Forelimb muscle (tissue), 1 donor: ENCODE data around the gene B4GALT7. TPM values are rescaled to one million over a fixed set of nuclear protein-coding genes. Genes with fewer than 3 reads are reported as not detected.

Source experiments
- DNase-seq: peaks from one replicate; pipeline ENCODE4 v3.0.0-alpha.2; 2013; ENCODE audit warnings: low read depth
- polyA plus RNA-seq: library from polyadenylated mRNA; unstranded; fragments of 120-200 nt; gene quantifications from one replicate; pipeline ENCODE4 v1.2.1, GENCODE V29; 2013; ENCODE audit not compliant: insufficient read length

The B4GALT7 gene
- polyA plus RNA-seq, 1 donor = 17.8 TPM

DNA sequence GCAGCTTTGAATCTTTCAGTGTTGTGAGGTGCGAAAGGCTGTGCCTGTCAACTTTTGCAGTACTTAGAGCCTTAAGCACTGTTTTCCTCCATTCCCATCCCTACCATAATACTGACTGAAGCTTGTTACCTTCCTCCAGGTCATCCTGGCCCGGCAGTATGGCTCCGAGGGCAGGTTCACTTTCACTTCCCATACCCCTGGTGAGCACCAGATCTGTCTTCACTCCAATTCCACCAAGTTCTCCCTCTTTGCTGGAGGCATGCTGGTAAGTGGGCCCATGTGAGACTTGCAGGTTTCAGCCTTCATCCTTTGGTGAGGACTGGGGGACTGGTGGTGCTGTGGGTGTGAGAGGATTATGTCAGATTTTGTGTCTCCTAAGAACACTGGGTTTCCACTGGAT lies 6.4 kb upstream of the B4GALT7 start:
- no peak for DNase-seq

- DNase-seq = no peak
Measured at GRCh38 chr5:177594071-177594470, 5.9 kb upstream of the B4GALT7 start.

DNA sequence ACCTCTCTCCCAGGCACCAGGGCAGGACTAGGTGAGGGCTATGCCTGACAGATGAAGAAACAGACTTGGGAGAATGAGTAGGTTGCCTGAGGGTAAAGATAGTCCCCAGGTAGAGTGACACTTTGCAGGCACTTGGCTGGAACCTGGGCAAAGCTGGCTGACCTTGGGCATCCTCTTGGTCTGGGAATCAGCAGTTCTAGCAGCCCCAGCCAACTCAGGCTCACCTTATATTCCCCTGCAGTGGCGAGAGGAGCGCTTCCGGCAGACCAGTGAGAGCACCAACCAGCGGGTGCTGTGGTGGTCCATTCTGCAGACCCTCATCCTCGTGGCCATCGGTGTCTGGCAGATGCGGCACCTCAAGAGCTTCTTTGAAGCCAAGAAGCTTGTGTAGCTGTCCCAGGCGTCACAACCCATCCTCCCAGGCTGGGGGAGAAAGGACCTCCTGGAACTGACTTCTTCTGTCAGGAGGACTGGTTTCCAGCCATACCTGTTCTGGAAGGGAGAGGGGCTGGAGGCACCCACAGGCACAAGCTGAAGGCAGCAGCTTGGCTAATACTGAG lies 4.8 kb upstream of the B4GALT7 start:
- no peak for DNase-seq

GRCh38 chr5:177595991-177596774 lies 3.7 kb upstream of the B4GALT7 start:
- no peak for DNase-seq

- no peak for DNase-seq
Measured at GRCh38 chr5:177596775-177597238, 3.1 kb upstream of the B4GALT7 start.

- DNase-seq = no peak
Measured at GRCh38 chr5:177598477-177598876, 1.5 kb upstream of the B4GALT7 start.

GRCh38 chr5:177600508-177601018 lies 631 bp downstream of the B4GALT7 start:
- DNase-seq = no peak

DNA sequence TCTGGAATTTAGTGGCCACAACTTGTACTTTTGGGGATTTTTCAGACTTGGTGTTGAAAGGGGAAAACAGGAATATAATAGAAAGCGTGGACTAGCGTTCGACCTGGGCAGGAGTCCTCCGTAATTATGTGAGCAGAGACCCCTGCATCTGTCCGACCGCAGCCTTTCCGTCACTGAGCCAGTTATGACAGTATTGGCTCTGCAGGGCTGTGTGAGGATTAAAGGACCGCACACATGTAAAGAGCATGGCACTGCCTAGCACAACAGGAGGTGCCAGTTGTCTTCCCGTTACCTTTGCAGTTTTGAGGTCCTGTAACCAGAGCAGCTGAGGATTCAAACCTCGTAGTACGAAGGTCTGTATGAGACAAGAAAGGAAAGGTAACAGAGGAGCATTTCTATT lies 1.2 kb downstream of the B4GALT7 start:
- DNase-seq = no peak

DNA sequence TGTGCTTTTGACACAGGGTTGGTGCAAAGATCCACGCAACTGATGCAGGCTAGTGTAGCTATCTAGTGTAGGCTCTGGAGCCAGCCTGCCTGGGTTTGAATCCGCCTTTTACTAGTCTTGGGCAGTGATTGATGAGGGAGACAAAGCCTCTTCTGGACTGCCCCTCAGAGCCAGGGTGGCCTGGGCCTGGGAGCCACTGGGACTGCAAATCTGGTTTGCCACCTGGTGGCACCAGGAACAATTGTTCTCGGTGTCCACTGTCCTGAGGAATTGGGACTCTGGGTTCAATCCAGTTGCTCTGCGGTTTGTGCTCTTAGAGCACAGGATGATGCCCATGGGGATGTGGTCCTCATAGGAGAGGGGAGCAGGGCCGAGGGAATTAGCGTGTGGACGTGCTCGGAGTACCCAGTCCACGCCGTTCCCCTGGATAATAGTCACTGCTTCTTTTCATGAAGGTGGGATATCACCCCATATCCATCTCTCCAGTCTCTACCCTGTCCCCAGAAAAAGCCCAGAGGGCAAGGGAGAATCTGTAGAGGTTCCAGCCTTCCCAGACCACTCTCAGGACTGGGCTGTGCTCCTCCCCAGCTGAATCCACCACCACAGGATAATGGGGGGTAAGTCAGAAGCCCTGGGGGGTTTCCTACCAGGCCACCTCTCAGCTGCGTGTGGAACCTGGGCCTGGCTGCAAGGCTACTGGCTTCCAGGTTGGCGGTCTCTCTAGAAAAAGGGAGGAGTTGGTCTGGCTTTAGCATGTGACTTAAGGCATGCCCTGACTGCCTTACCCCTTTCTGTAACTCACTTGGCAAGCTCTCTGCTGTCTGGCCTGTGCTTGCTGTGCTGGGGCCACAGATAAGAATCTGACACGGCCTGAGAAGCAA lies 1.9 kb downstream of the B4GALT7 start:
- DNase-seq = no peak

DNA sequence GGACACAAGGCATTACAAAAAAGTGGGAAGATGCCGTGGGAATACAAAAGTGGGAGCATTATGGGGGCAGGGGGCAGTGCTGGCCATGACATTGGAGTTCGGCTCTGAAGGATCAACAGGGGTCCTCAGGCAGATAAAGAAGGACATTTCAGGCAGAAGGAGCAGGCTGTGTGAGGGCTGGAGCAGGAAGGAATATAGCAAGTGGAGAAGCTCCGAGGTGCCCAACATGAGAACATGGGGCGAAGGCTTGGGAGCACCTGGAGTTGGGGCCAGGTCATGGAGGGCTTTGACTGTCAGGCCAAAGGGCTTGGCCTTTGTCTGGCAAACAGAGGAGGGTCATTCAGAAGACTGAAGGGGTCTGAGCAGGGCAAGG lies 2.5 kb downstream of the B4GALT7 start:
- DNase-seq = no peak

GRCh38 chr5:177603631-177604030 lies 3.7 kb downstream of the B4GALT7 start:
- DNase-seq = no peak

- no peak for DNase-seq
Measured at GRCh38 chr5:177604116-177604521, 4.2 kb downstream of the B4GALT7 start.

DNA sequence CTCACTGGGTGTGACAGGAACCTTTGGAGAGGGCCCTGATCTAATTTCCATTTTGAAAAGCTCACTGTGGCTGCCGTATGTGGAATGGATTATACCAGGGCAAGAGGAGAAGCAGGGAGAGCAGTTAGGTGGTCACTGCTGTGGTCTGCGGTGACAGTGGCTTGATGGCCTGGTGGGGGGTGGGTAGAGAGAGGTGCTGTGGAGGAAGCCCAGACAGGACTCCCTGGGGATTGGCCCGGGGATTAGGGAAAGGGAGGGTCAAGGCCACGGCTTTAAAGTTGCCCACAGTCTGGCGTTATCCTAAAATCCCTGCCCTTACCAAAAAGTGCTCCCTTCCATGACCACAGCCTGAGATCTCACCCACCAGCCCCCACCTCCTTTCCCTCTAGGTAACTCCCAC lies 4.7 kb downstream of the B4GALT7 start:
- DNase-seq = no peak

DNA sequence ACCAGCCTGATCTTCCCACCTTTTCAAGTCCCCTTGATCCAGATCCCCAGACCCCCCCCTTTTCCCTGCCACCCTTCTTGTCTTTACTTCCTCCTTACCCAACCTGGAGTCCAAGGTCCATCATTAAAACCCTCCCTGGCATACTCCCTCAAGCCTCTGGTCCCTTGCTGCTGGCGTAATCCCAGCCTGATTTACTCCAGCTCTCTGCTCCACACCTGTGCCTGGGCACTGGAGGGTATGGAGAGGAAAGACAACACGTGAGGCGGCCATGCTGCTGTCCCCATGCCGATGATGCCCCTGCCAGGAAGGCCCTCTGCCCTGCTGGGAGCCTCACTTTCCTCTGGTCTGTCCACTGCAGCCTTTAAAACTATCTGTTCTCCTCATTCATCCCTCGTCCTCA lies 5.1 kb downstream of the B4GALT7 start:
- no peak for DNase-seq

DNA sequence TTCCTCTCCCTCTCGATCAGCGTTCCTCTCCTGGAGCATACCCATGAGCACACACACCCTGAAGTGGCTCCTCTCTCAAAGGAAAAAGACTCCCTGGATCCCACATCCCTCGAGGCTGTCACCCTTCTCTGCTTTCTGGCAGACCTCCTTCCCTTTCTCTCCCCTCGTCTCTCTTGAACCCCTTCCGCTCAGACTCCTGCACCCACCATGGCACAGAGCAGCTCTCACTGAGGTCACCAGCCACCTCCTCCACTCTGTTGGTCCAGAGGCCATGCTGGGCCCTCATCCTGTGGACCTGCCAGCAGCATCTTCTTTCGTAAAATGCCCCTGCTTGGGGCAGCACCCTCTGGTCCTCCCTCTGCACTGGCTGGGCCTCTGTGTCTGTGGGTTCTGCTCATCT lies 5.7 kb downstream of the B4GALT7 start:
- no peak for DNase-seq

DNA sequence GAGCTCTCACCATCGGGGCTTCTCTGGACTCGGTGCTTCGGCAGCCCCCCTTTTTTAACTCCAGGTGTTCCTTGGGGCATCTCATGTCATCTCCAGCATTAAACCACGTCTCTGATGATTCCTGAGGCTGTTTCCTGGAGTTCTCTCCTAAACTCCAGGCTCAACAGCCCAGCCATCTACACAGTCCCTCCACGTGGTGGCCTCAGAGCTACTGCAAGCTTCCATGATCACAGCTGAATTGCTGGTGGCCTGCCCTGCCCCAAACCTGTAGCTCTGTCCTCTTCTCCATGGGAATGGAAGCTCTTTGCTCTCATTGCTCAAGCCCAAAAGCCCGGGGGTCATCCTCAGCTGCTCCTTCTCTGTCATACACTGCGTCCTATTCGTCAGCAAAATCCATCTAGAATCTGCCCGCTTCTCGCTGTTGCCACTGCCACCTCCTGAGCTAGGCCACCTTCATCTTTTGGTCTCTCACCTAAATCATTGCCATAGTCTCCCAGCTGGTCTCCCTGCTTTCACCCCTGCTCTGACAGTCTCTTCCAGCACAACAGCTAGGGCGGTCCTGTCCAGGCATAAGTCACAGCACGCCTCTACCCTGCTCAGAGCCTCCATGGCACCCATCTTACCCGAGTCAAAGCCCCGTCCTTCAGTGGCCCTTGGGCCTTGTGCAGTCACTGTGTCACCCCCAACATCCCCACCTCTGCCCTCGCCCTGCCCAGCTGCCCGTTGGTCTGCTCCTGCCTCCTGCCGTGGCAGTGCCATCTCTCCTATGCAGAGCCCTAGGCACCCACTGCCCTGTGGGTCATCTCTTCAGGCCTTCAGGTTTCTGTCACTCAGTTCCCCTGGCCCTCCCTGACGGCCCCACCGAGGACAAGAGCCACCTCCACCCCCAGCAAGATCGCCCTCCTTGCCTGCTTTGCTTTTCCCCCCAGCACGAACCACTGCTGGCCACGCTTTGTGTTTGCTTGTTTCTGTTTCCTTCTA lies 6.4 kb downstream of the B4GALT7 start:
- no peak for DNase-seq

- no peak for DNase-seq
Measured at GRCh38 chr5:177607115-177607451, 7.2 kb downstream of the B4GALT7 start.

DNA sequence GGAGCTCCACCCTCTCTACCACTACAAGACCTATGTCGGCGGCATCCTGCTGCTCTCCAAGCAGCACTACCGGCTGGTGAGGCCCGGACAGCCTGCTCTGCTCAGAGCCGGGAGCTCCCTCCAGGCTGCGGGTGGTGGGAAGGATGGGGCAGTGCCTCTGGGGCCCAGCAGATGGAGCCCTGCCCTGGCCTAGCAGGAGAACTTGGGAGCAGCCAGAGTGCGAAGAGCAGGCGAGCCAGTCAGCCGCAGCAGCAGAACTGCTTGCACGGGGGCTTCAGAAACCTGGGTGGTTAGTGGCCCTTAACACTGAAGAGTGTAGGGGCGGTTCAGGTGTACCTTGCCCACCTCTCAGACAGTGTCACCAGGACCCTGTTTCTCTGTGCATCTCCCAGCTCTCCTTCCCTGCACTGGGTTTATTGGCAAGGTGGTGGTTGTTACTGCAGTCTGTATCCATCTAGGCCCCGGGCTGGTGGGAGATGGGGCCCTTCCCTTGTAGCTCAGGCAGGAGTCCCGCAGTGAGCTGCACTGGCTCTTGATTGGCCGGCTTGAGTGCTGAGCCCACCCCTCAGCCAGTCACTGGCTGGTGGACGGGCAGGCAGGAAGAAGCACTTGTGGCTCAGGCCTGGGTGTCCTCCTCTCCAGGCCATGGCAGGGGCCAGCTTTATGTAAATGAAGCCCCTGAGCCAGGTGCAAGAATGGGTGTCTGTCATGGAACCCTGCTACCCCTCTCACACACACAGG lies 7.7 kb downstream of the B4GALT7 start:
- no peak for DNase-seq

DNA sequence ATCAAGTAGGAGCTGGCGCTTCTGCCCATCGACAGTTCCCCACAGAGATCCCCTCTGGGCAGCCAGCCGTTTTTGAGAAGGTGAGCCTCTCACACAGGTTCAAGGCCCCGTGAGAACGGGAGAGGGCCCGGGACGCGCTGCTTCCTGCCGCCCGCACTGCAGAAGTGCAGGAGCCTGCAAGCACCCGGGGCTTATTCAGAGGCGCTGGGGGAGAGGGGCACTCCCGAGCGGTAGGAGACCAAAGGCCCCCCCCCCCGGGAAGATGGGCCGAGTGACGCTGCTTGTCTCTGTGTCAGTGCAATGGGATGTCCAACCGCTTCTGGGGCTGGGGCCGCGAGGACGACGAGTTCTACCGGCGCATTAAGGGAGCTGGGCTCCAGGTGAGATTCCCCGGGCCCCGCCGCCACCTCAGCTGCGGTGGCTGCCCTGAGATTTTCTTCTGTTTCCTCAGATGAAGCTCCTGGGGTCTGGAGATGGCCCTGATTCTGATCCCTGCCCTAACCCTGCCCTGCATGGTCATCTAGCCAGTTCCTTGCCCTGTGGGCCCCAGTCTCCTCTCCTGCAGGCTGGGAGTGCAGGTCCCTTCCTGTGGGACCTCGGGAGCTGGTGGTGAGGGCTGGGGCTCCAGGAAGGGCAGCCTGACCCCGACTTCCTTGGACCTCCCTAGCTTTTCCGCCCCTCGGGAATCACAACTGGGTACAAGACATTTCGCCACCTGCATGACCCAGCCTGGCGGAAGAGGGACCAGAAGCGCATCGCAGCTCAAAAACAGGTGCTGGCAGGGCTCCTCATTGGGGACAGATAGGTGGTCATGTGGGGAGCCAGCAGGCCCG lies 8.5 kb downstream of the B4GALT7 start:
- DNase-seq = no peak
